ENCODE measurements around the gene GINS1. TPM values are rescaled to one million over a fixed set of nuclear protein-coding genes. Genes with fewer than 3 reads are reported as not detected.

Gene GINS1
- total RNA-seq, 1 experiment from 2014 or later, result 74.3 TPM

DNA sequence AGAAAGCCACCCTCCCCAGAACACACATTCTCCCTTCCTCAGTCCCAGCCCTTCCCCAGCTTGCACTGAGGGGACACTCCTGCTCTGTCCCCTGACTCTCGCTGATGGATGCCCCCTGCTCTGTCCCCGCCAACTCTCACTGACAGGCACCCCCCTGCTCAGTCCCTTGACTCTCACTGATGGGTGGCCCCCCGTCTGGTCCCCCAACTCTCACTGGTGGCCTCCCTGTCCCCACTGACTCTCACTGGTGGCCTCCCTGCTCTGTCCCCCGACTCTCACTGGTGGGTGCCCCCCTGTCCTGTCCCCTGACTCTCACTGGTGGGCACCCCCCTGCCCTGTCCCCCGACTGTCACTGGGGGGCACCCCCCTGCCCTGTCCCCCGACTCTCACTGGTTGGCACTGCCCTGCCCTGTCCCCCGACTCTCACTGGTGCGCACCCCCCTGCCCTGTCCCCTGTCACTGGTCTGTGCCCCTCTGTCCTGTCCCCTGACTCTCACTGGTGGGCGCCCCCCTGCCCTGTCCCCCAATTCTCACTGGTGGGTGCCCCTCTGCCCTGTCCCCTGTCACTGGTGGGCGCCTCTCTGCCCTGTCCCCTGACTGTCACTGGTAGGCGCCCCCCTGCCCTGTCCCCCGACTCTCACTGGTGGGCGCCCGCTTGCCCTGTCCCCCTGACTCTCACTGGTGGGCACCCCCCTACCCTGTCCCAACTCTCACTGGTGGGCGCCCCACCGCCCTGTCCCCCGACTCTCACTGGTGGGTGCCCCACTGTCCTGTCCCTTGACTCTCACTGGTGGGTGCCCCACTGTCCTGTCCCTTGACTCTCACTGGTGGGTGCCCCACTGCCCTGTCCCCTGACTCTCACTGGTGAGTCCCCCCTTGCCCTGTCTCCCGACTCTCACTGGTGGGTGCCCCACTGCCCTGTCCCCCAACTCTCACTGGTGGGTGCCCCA lies 60.9 kb downstream of the GINS1 start:
- no peak overlapping the region for H3T11ph ChIP-seq (ENCODE audit: low read length)
- no peak overlapping the region for H3K4me2 ChIP-seq (ENCODE audit: insufficient read depth, insufficient read length, low read length)
- Mint-ChIP-seq H3K9me3 (no peaks in the 10 kb centered on the region; a peak in 1 of 5 replicates), H3K27me3 (ENCODE audit: low read depth) (no peaks in the 10 kb centered on the region), H3K36me3 (ENCODE audit: insufficient read depth in 1 of 3, low read depth in 3 of 3) (peaks cover 62 to 83% (median 76%) of the 10 kb centered on the region in 3 experiments), H3K4me1 (peaks cover 3 to 5% of the 10 kb centered on the region in 2 experiments; a peak in 2 of 4 replicates), H3K4me3 (no peak overlapping the region), H3K27ac (no peak overlapping the region; a peak in 1 of 7 replicates)
- no peaks in the 10 kb centered on the region for H3K9me3 ChIP-seq (ENCODE audit: control insufficient read depth, low read depth, low read length)
- no peak overlapping the region for H3K14ac ChIP-seq (ENCODE audit: insufficient read depth, low read length)
- H4K20me1 ChIP-seq (ENCODE audit: control insufficient read depth, insufficient read depth, insufficient read length), result no peaks in the 10 kb centered on the region
- no peak overlapping the region for H3K4ac ChIP-seq (ENCODE audit: low read depth, low read length)
- TF ChIP-seq, protein P1, sequence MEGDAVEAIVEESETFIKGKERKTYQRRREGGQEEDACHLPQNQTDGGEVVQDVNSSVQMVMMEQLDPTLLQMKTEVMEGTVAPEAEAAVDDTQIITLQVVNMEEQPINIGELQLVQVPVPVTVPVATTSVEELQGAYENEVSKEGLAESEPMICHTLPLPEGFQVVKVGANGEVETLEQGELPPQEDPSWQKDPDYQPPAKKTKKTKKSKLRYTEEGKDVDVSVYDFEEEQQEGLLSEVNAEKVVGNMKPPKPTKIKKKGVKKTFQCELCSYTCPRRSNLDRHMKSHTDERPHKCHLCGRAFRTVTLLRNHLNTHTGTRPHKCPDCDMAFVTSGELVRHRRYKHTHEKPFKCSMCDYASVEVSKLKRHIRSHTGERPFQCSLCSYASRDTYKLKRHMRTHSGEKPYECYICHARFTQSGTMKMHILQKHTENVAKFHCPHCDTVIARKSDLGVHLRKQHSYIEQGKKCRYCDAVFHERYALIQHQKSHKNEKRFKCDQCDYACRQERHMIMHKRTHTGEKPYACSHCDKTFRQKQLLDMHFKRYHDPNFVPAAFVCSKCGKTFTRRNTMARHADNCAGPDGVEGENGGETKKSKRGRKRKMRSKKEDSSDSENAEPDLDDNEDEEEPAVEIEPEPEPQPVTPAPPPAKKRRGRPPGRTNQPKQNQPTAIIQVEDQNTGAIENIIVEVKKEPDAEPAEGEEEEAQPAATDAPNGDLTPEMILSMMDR (conservative IDR thresholded peaks at IDR 0.05), result no peak
- no peak overlapping the region for H3K18ac ChIP-seq (ENCODE audit: insufficient read length, low read depth, low read length)
- H2BK5ac ChIP-seq (ENCODE audit: insufficient read length, low read length), result no peak overlapping the region
- H3K23me2 ChIP-seq (ENCODE audit: insufficient read length, low read depth, low read length, poor library complexity, severe bottlenecking), result no peaks in the 10 kb centered on the region
- H3K79me1 ChIP-seq (ENCODE audit: insufficient read depth, low read depth, low read length, poor library complexity, severe bottlenecking), result no peaks in the 10 kb centered on the region
- no peak overlapping the region for H2AK5ac ChIP-seq (ENCODE audit: insufficient read length, low read length)
- H3K27me3 ChIP-seq (ENCODE audit: insufficient read depth, low read length), result no peaks in the 10 kb centered on the region
- no peaks in the 10 kb centered on the region for H3K79me2 ChIP-seq (ENCODE audit: insufficient read depth, low read length)
- H3K23ac ChIP-seq (ENCODE audit: insufficient read length, low read depth, low read length), result no peak overlapping the region
- H2BK15ac ChIP-seq (ENCODE audit: low read depth, low read length), result no peak overlapping the region
- no peak overlapping the region for H3K56ac ChIP-seq (ENCODE audit: insufficient read length, low read depth, low read length)
- no peak overlapping the region for H4K8ac ChIP-seq (replicated peaks; ENCODE audit: insufficient read length, low read depth, low read length)
- no peak overlapping the region for H2BK12ac ChIP-seq (ENCODE audit: insufficient read length, low read depth, low read length)
- DNase-seq, result no peak
- WGBS (ENCODE audit: extremely low coverage, insufficient read length, low lambda C conversion rate), result no CpG with 5 or more reads among the region's 18 CpGs
- no peak overlapping the region for H3K9ac ChIP-seq (ENCODE audit: extremely low read depth, insufficient read length, low read length)
- H2AFZ ChIP-seq (ENCODE audit: low read length), result no peak overlapping the region
- no peak overlapping the region for H4K91ac ChIP-seq (ENCODE audit: insufficient read length, low read depth, low read length)
- no peak overlapping the region for H2BK20ac ChIP-seq (ENCODE audit: low read depth, low read length, poor library complexity, severe bottlenecking)
- no peak overlapping the region for H4K5ac ChIP-seq (ENCODE audit: insufficient read length, low read depth, low read length)
- H2BK120ac ChIP-seq (ENCODE audit: low read depth, low read length, poor library complexity, severe bottlenecking), result no peak overlapping the region
- no peaks in the 10 kb centered on the region for H3K4me1 ChIP-seq (ENCODE audit: insufficient read depth, low read length)
- no peak overlapping the region for H3K27ac ChIP-seq (ENCODE audit: insufficient read length, low read depth, low read length)
